ENCODE results near the gene NCR2.

NCR2 gene

DNA sequence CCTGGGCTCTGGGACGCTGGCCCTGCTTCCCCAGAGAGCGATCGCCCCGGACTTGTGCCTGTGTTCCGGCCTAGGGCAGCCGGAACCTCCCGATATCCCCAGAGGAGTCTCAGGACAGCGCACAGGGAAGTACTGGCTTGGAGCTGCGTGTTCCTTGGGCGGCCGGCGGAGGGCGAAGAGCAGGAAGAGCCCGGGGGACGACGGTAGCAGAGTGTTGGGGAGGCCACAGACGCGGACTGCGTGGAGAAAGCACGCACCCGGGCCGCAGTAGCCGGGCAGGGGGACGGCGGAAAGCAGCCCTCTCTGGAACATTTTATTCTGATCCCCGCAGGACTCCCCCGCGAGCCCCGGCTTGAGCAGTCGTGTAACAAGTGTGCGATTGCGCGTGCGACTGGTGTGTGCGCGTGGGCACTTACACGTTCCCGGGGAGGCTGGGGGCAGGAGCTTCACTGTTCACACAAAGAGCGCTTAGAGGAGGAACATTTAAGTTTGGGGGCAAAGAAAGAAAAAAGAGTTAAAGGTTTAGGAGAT, 36.1 kb downstream of the NCR2 start:
- no peak for DNase-seq (ENCODE audit: extremely low read depth, low read depth)
- TF ChIP-seq, protein P1, sequence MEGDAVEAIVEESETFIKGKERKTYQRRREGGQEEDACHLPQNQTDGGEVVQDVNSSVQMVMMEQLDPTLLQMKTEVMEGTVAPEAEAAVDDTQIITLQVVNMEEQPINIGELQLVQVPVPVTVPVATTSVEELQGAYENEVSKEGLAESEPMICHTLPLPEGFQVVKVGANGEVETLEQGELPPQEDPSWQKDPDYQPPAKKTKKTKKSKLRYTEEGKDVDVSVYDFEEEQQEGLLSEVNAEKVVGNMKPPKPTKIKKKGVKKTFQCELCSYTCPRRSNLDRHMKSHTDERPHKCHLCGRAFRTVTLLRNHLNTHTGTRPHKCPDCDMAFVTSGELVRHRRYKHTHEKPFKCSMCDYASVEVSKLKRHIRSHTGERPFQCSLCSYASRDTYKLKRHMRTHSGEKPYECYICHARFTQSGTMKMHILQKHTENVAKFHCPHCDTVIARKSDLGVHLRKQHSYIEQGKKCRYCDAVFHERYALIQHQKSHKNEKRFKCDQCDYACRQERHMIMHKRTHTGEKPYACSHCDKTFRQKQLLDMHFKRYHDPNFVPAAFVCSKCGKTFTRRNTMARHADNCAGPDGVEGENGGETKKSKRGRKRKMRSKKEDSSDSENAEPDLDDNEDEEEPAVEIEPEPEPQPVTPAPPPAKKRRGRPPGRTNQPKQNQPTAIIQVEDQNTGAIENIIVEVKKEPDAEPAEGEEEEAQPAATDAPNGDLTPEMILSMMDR (IDR thresholded peaks at IDR 0.05; ENCODE audit: low read depth, low read length), result peak; percentile 20

DNA sequence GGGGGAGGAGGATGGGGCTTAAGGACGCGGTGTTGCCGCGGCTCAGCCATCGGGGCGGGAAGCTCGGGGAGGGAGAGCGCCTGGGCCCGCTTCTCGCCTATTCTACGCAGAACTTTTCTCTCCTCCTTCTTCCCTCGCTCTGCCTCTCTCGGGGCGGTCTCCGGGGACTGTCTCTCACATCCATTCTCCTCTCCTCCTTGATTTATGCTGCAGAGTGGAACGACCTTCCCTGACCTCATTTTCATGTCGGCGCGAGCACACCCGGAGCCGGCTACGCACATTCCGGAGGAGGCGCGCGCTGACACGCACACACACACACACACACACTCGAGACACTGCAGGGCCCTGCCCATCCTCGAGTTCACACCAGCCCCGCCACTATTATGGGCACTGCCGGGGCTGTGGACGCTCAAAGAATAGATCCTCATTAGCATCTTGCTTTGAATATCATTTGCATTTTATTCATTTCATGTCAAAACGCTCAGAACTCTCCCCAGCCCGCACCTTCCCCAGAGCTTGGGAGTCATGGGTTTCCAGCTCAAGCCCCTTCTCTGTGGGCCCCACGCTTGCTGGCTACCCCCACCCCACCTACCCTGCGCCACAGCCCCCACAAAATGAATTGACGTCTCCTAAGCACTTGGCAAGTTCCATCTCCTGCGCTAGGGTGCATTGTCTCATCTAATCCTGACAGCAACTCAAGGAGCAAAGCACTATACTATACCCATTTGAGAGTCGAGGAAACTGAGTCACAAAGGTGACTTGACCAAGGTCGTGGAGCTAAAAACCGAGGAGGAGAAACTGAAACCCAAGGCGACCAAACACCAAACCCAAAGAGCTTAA, 36.8 kb downstream of the NCR2 start:
- no peak for DNase-seq (ENCODE audit: extremely low read depth, low read depth)
- TF ChIP-seq, protein P1 (IDR thresholded peaks at IDR 0.05; ENCODE audit: low read depth, low read length), result no peak

DNA sequence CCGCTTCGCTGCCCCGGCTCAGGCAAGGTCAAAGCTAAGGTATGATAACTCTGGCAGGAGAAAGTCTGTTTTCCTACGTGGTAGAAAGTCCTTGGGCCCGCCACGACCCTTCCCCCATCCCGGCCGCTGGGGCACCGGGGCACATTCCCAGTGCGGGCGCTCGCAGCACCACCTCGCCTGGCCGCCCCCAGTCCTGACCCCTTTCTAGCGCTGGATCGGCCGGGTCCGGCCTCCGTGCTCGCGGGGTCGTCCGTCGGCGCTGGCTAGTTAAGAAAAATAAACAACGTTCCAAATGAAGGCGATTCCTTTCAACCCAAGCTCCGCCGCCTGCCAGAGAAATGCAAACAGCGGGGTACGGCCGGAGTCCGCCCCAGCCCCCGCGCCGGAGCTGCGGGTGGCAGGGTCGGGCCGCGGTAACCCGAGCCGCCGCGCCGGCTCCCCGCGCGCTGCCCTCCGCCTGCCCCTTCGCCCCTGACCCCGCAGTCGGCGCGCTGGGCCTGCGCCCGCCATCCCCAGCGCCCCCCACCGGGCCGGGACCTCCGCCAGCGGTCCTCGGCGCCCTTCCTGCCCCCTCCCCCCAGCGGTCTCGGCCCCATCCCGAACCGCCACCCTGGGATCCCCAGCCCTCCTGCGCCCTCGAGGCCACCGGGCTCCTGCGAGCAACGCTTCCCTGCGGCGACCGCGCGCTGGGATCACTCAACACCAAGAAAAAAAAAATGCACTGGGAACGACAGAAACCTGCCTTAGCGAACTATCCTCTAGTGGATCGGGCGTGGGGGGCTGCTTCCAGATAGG, 37.6 kb downstream of the NCR2 start:
- TF ChIP-seq, protein P1 (IDR thresholded peaks at IDR 0.05; ENCODE audit: low read depth, low read length), result no peak
- no peak for DNase-seq (ENCODE audit: extremely low read depth, low read depth)

DNA sequence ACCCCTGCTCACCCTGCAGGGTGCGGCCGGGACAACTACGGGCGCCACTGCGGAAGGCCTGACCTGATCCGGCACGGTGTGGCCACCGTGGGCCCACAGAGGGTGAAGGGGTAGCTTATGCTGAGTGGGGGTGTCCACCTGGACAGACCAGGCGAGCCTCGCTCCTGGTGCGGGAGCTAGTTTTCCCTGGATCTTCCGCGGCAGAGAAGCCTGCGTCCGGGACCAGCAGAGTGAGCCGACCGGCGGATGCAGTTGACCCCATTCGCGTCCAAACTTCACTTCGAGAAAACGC, 38.2 kb downstream of the NCR2 start:
- no peak for DNase-seq (ENCODE audit: extremely low read depth, low read depth)
- TF ChIP-seq, protein P1 (IDR thresholded peaks at IDR 0.05; ENCODE audit: low read depth, low read length), result no peak

DNA sequence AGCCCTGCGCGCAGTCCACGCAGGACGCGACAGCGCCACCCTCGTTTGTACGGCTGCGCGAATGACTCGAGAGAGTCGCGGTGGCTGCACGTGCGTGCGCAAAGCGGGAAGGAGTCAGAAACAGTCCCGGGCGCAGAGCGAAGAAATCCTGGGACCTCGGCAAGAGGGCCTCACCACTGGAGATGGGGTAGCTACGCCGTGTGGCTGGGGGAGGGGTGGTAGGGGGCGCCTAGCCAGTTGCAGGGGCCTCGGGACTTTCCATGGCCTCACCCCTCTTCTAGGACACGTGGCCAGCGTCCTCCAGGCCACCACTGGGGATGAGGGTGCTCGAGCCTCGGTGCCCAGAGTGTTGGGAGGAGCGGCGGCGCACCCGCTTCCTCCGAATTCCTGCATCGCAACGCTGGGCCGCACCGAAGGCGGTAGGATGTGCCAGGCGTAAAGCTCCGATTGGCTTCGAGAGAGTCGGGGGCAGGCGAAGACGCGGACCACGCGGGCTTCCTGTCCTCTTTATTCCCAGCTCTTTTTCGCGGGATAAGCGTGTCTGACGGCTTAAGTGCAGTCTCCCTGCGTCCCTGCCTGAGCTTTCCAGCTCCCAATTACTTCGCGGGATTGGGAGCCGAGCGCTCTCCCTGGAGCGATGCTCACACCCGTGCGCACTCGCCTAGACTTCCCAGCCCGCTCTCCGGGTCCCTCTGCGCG, 38.7 kb downstream of the NCR2 start:
- TF ChIP-seq, protein P1 (IDR thresholded peaks at IDR 0.05; ENCODE audit: low read depth, low read length), result no peak
- DNase-seq (ENCODE audit: extremely low read depth, low read depth), result no peak

DNA sequence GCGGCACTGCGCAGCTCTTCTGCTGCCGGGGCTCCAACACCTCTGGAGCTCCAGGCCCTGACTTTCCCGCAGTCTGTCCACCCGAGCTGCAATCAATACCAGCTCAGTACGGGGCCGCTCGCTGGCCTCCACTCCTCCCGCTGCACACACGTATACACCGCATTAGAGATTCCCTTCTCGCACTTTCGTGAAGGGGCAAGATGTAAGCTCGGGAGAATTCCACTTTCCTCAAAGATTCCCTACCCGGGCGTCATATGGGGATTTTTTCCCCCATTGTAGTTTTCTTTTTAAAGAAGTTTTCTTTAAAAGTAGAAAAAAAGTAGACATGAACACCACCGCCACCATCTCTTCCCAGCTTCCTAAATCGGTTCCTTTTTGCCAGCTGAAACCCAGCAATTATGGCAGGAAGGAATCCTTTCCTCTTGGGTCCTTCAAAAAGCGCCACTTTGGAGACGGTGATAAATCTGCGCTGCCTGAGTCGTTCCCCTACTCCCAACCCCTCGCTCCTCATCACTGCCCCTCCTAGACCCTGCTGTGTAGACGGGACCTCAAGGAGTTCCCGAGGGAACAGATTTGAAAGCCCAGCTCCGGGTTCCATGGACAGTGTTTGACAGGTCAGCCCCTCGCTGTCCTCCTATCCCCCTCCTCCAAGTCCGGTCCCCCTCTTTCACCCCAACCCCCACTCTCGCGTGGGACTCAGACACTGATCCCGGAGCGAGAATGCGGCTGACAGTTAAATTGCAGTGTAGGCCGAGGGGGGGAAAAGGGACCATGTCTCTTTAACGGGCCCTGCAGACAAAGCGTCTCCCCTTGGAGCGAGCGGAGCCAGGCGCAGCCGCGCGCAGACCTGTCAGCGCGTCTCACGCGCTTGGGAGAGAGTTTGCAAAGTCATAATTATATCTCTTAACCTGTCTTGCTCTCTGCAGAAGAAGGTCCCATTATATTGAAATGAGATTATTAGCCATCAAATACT, 39.5 kb downstream of the NCR2 start:
- no peak for DNase-seq (ENCODE audit: extremely low read depth, low read depth)
- TF ChIP-seq, protein P1 (IDR thresholded peaks at IDR 0.05; ENCODE audit: low read depth, low read length), result no peak

Measured in AG09319 (cell line).